Brain microvascular endothelial cell (primary cell): ENCODE results near the gene TTL.
"Not testable (repeated sequence)": the region's sequence is repeated elsewhere in the genome, so short reads cannot be mapped to it uniquely, and the experiment has no call there.

ENCODE experiments used
- DNase-seq: peaks from one replicate; pipeline ENCODE4 v3.0.0-alpha.2; 2020
- H3K27ac ChIP-seq: fragments of 250-450 bp; sonication (Bioruptor Pico); 2 replicates; pipeline ENCODE4 v1.5.1; 2020; ENCODE audit warnings: mild to moderate bottlenecking, moderate library complexity
- H3K27me3 ChIP-seq: fragments of 250-450 bp; sonication (Bioruptor Pico); replicated peaks from 2 replicates; pipeline ENCODE4 v1.5.1; 2020; ENCODE audit warnings: mild to moderate bottlenecking
- H3K36me3 ChIP-seq: fragments of 250-450 bp; sonication (Bioruptor Pico); replicated peaks from 2 replicates; pipeline ENCODE4 v1.5.1; 2020; ENCODE audit warnings: mild to moderate bottlenecking
- H3K4me3 ChIP-seq: 2 replicates; pipeline ENCODE4 v1.5.1; 2011; ENCODE audit warnings: low read depth, mild to moderate bottlenecking, control low read depth, low read length, moderate library complexity
- CTCF ChIP-seq: IDR thresholded peaks from 2 replicates; pipeline ENCODE4 v1.5.1; 2011; ENCODE audit warnings: low read depth, mild to moderate bottlenecking, moderate library complexity, low read length, control low read depth, inconsistent platforms; ENCODE audit errors: missing control alignments
- in situ Hi-C: cut with HindIII; loops from 2 replicates; pipeline ENCODE4 v1.10.0; 2017; ENCODE audit warnings: low sequenced_read_pairs, low pct_ligation_motif_present

Gene TTL

GRCh38 chr2:112438603-112439261 is 43.2 kb upstream of the TTL start:
- H3K4me3 ChIP-seq, H3K27ac ChIP-seq, H3K36me3 ChIP-seq, in situ Hi-C loops, DNase-seq, H3K27me3 ChIP-seq: not testable (repeated sequence)

- H3K27ac ChIP-seq, H3K4me3 ChIP-seq, in situ Hi-C loops, H3K36me3 ChIP-seq, DNase-seq, H3K27me3 ChIP-seq: not testable (repeated sequence)
These were observed 37.7 kb upstream of the TTL start for GRCh38 chr2:112444256-112444655.

- Histone ChIP-seq H3K36me3 (no peaks in the 10 kb centered on the region), H3K27ac (no peak overlapping the region), H3K27me3 (no peaks in the 10 kb centered on the region), H3K4me3 (no peak overlapping the region)
- DNase-seq: no peak
- no peak for TF ChIP-seq CTCF
- in situ Hi-C loops: no loop called here
These were observed 32.1 kb upstream of the TTL start for GRCh38 chr2:112449854-112450253.

GRCh38 chr2:112451317-112451716 is 30.6 kb upstream of the TTL start:
- no peaks in the 10 kb centered on the region for H3K27me3 ChIP-seq
- in situ Hi-C loops: no loop called here
- TF ChIP-seq CTCF: no peak
- DNase-seq: no peak
- no peaks in the 10 kb centered on the region for H3K36me3 ChIP-seq
- no peak overlapping the region for H3K4me3 ChIP-seq
- H3K27ac ChIP-seq: no peak overlapping the region

GRCh38 chr2:112454586-112454985 is 27.4 kb upstream of the TTL start:
- in situ Hi-C loops: no loop called here
- H3K27me3 ChIP-seq: no peaks in the 10 kb centered on the region

GRCh38 chr2:112459372-112459771 is 22.6 kb upstream of the TTL start:
- in situ Hi-C loops: no loop called here
- Histone ChIP-seq H3K36me3 (no peaks in the 10 kb centered on the region), H3K27ac (no peak overlapping the region), H3K27me3 (no peaks in the 10 kb centered on the region), H3K4me3 (no peak overlapping the region)
- TF ChIP-seq CTCF: no peak
- no peak for DNase-seq

More at GRCh38 chr2:112454586-112454985, 27.4 kb upstream of the TTL start:
- no peak overlapping the region for H3K4me3 ChIP-seq
- H3K36me3 ChIP-seq: no peaks in the 10 kb centered on the region
- no peak for TF ChIP-seq CTCF
- H3K27ac ChIP-seq: no peak overlapping the region
- DNase-seq: no peak

GRCh38 chr2:112462178-112462577 is 19.8 kb upstream of the TTL start:
- H3K27me3 ChIP-seq: no peaks in the 10 kb centered on the region
- in situ Hi-C loops: no loop called here
- no peaks in the 10 kb centered on the region for H3K36me3 ChIP-seq
- DNase-seq: no peak
- no peak overlapping the region for H3K27ac ChIP-seq
- no peak overlapping the region for H3K4me3 ChIP-seq
- no peak for TF ChIP-seq CTCF
